ENCODE results near the gene CDKN2AIP. TPM values are rescaled to one million over a fixed set of nuclear protein-coding genes. Genes with fewer than 3 reads are reported as not detected.

The CDKN2AIP gene
- total and polyA plus RNA-seq, 5 experiments from 2014 or later = 28.2 to 78.2 (median 45.4) TPM

DNA sequence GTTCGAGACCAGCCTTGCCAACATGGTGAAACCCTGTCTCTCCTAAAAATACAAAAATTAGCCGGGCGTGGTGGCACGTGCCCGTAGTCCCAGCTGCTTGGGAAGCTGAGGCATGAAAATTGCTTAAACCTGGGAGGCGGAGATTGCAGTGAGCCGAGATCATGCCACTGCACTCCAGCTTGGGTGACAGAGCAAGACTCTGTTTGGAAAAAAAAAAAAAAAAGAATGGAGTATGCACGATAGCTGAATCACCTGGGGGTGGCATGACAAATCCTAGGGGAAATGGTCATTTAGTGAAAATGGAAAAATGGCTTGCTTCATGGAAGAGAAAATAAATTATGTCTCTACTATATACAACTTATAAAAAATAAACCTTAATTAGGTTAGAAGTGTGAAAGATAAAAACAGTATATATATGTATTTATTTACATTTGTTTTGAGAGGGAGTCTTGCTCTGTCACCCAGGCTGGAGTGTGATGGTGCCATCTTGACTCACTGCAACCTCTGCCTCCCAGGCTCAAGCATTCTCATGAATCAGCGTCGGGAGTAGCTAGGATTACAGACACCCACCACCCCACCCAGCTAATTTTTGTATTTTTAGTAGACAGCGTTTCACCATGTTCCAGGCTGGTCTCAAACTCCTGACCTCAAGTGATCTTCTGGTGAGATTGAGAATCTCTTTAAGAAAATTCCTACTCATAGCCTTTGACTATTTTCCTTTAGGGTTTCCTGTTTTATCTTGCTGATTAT, 41.1 kb downstream of the CDKN2AIP start:
- Mint-ChIP-seq H3K36me3 (peaks cover 0 to 4% (median 0%) of the 10 kb centered on the region in 3 donors), H3K27me3 (no peaks in the 10 kb centered on the region), H3K4me3 (no peak overlapping the region), H3K4me1 (no peaks in the 10 kb centered on the region), H3K27ac (no peak overlapping the region), H3K9me3 (peaks cover 0 to 4% (median 0%) of the 10 kb centered on the region in 9 donors)
- DNase-seq = no peak
- POLR2A ChIA-PET = no interaction called here
- ATAC-seq = no peak

DNA sequence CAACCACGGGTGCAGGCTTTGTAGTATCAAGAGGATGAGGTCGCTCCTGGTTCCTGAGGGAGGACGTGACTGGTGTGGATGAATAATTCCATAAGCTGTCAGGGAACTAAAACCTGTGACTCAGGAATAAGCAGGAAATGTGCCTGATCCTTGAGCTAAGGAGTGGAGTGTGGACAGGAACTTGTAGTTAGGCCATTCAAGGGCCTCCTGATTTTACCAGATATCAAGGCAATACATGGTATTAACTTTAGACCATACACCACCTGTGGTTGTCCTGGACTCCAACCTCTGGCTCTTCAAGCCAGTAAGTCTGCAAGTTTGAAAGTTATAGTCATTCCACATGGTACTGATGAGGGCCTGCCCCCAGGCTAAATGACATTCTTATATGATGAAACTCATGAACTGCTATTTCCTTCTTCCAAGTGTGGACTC, 48.4 kb downstream of the CDKN2AIP start:
- H3K4me1 Mint-ChIP-seq = no peaks in the 10 kb centered on the region
- DNase-seq = no peak
- POLR2A ChIA-PET = no interaction called here

DNA sequence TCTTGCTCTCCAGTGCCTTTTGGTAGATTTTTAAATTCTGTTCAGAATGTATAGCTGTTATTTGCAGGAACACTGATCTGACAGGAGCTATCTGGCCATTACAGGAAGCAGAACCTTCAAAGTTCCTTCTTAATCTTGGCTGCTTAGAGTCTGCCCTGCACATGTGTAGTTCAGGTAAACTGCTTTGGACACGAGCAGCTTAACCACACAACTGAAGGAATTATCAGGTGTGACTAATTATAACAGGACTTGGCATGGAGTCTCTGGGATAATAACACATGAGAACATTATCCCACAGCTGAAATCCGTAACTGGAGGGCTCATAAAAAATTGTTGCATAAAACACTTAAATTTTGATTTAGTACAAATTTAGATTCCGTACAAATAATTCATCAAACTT, 48.8 kb downstream of the CDKN2AIP start:
- peaks cover 16 to 30% (median 20%) of the 10 kb centered on the region in 3 donors for H3K36me3 Mint-ChIP-seq
- H3K27me3 Mint-ChIP-seq = no peaks in the 10 kb centered on the region
- POLR2A ChIA-PET = no interaction called here
- no peaks in the 10 kb centered on the region for H3K4me1 Mint-ChIP-seq
- DNase-seq (no peak), ATAC-seq (no peak)
- H3K27ac Mint-ChIP-seq = no peak overlapping the region
- peaks cover 0 to 15% (median 9%) of the 10 kb centered on the region in 9 donors for H3K9me3 Mint-ChIP-seq
- no peak overlapping the region for H3K4me3 Mint-ChIP-seq

More for the DNA sequence above, 48.4 kb downstream of the CDKN2AIP start:
- Mint-ChIP-seq H3K36me3 (peaks cover 16 to 30% (median 20%) of the 10 kb centered on the region in 3 donors), H3K27ac (no peak overlapping the region), H3K9me3 (peaks cover 0 to 15% (median 9%) of the 10 kb centered on the region in 9 donors), H3K27me3 (no peaks in the 10 kb centered on the region), H3K4me3 (no peak overlapping the region)
- ATAC-seq = no peak

DNA sequence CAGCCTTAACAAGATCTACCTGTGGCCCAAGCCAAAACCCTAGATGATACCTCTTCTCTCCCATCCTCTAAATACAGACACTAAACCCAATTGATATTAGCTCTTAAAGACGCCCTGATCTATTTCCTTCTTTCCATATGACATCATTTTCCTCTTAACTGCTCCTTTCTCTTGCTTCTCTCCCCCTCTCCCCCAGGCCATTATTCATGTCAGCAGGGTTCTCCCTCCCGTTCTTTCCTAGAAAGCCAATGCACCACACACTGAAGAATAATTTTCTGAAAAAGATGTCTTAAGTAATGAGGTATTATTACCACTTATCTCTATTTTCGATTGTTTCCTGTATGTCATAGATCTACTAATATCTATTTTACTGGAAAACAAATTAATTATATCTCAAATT, 50.7 kb downstream of the CDKN2AIP start:
- H3K27me3 Mint-ChIP-seq = no peaks in the 10 kb centered on the region
- H3K27ac Mint-ChIP-seq = peak overlapping the region in 2 of 10 donors; percentile 6 to 29
- H3K4me1 Mint-ChIP-seq = peaks cover 7 to 17% (median 11%) of the 10 kb centered on the region in 4 donors
- H3K9me3 Mint-ChIP-seq = peaks cover 0 to 15% (median 9%) of the 10 kb centered on the region in 9 donors
- no peak overlapping the region for H3K4me3 Mint-ChIP-seq
- DNase-seq (no peak), ATAC-seq (no peak)
- peaks cover 16 to 30% (median 20%) of the 10 kb centered on the region in 3 donors for H3K36me3 Mint-ChIP-seq
- POLR2A ChIA-PET = no interaction called here

Other genes with a start within 250 kb of the CDKN2AIP start
- gene CLDN22, start 124.4 kb upstream of the CDKN2AIP start, total RNA-seq = not detected
- gene CLDN22, start 124.4 kb upstream of the CDKN2AIP start, polyA plus RNA-seq = under 1 TPM in 1 of 3 donors, not detected in 2; 0.29 TPM
- not detected for gene CLDN24, start 122.2 kb upstream of the CDKN2AIP start, total RNA-seq
- gene CLDN24, start 122.2 kb upstream of the CDKN2AIP start, polyA plus RNA-seq = 1 to 10 TPM in 1 of 3 donors, not detected in 2; 1.6 TPM
- gene ING2, start 60.4 kb downstream of the CDKN2AIP start, total RNA-seq = 10 to 100 TPM; 10.9 to 11.7 TPM
- 10 to 100 TPM; 11.4 to 16.1 (median 13.2) TPM for gene ING2, start 60.4 kb downstream of the CDKN2AIP start, polyA plus RNA-seq
- gene RWDD4, start 214.5 kb downstream of the CDKN2AIP start, total RNA-seq = 10 to 100 TPM; 12.9 to 18.9 TPM
- gene RWDD4, start 214.5 kb downstream of the CDKN2AIP start, polyA plus RNA-seq = 10 to 100 TPM; 18.6 to 19.1 (median 19.0) TPM
- 10 to 100 TPM; 40.8 to 42.8 TPM for gene TRAPPC11, start 214.7 kb downstream of the CDKN2AIP start, total RNA-seq
- 10 to 100 TPM; 14.0 to 19.5 (median 19.1) TPM for gene TRAPPC11, start 214.7 kb downstream of the CDKN2AIP start, polyA plus RNA-seq